Fibroblast of lung (primary cell): ENCODE measurements around the gene C12orf56. TPM values are rescaled to one million over a fixed set of nuclear protein-coding genes. Genes with fewer than 3 reads are reported as not detected.

Experiments used
- DNase-seq, 2 donors: peaks; one replicate each; pipeline versions ENCODE4 v3.0.0 to v3.0.0-alpha.2; 2010; ENCODE audit warnings: low read depth in 2 of 2
- H2AFZ ChIP-seq: 2 replicates; pipeline ENCODE4 v1.5.1; 2012; ENCODE audit warnings: low read length, control low read depth, inconsistent platforms
- H3K27ac ChIP-seq: 2 replicates; pipeline ENCODE4 v1.5.1; 2011; ENCODE audit warnings: low read length, control low read depth; ENCODE audit not compliant: insufficient read depth
- H3K27me3 ChIP-seq: 2 replicates; pipeline ENCODE4 v1.5.1; 2011; ENCODE audit warnings: mild to moderate bottlenecking, low read length; ENCODE audit not compliant: control insufficient read depth, insufficient read depth
- H3K36me3 ChIP-seq: 2 replicates; pipeline ENCODE4 v1.5.1; 2011; ENCODE audit warnings: low read length; ENCODE audit not compliant: control insufficient read depth, insufficient read depth
- H3K4me1 ChIP-seq: 2 replicates; pipeline ENCODE4 v1.5.1; 2011; ENCODE audit warnings: low read length; ENCODE audit not compliant: control insufficient read depth, insufficient read depth; ENCODE audit errors: extremely low read depth
- H3K4me2 ChIP-seq: 2 replicates; pipeline ENCODE4 v1.5.1; 2011; ENCODE audit warnings: low read length, control low read depth; ENCODE audit not compliant: insufficient read depth; ENCODE audit errors: extremely low read depth
- H3K4me3 ChIP-seq, 4 experiments: fragments of 200-600 bp in 1 of 4; sonication (generic) in 1 of 4; replicated peaks in 1 of 4; 2 replicates each; pipeline ENCODE4 v1.5.1; 2011 to 2016; ENCODE audit warnings: low read length in 4 of 4, low read depth in 3 of 4, mild to moderate bottlenecking in 3 of 4, control low read depth in 2 of 4, inconsistent platforms in 1 of 4, mixed read lengths in 1 of 4; ENCODE audit not compliant: insufficient read depth in 1 of 4; ENCODE audit errors: control extremely low read depth in 1 of 4
- H3K79me2 ChIP-seq: 2 replicates; pipeline ENCODE4 v1.5.1; 2012; ENCODE audit warnings: mild to moderate bottlenecking, low read length, inconsistent platforms; ENCODE audit not compliant: control insufficient read depth, insufficient read depth
- H3K9ac ChIP-seq: 2 replicates; pipeline ENCODE4 v1.5.1; 2011; ENCODE audit warnings: mild to moderate bottlenecking, low read length, control low read depth; ENCODE audit not compliant: insufficient read depth
- H3K9me3 ChIP-seq: 2 replicates; pipeline ENCODE4 v1.5.1; 2012; ENCODE audit warnings: low read depth, low read length; ENCODE audit not compliant: control insufficient read depth, insufficient read depth
- H4K20me1 ChIP-seq: 2 replicates; pipeline ENCODE4 v1.5.1; 2011; ENCODE audit warnings: low read length; ENCODE audit not compliant: control insufficient read depth, insufficient read depth; ENCODE audit errors: extremely low read depth
- CTCF ChIP-seq, 2 donors: IDR thresholded peaks in 1 of 2; conservative IDR thresholded peaks in 1 of 2; 1 replicate in 1 of 2; 2 replicates in 1 of 2; pipeline ENCODE4 v1.5.1; 2011 to 2012; ENCODE audit warnings: low read length in 2 of 2, control low read depth in 1 of 2, inconsistent platforms in 1 of 2, low read depth in 1 of 2, mild to moderate bottlenecking in 1 of 2
- EZH2 ChIP-seq: IDR thresholded peaks from 2 replicates; pipeline ENCODE4 v1.5.1; 2012; ENCODE audit warnings: low read length, control low read depth, mild to moderate bottlenecking; ENCODE audit errors: missing control alignments
- polyA plus RNA-seq, 2 donors: library from polyadenylated mRNA; depleted of rRNA in 1 of 2; stranded (reverse) in 1 of 2; unstranded in 1 of 2; fragments of >200 nt; gene quantifications; 2 replicates each; pipeline ENCODE4 v1.2.1, GENCODE V29; 2011 to 2012; ENCODE audit warnings: missing spikeins in 1 of 2
- total RNA-seq: library from RNA; depleted of rRNA; stranded (reverse); fragments of >200 nt; gene quantifications from 2 replicates; pipeline ENCODE4 v1.2.1, GENCODE V29; 2014

Gene C12orf56
- total and polyA plus RNA-seq, 2 donors (not counting 1 experiment from before 2014, with no cell fraction given) = 0.10 to 1.5 TPM

- no peaks in the 10 kb centered on the region for H3K27me3 ChIP-seq
- no peak overlapping the region for H3K4me3 ChIP-seq
- no peaks in the 10 kb centered on the region for H3K36me3 ChIP-seq
- H3K9ac ChIP-seq = no peak overlapping the region
- H3K4me1 ChIP-seq = no peaks in the 10 kb centered on the region
- no peaks in the 10 kb centered on the region for H3K79me2 ChIP-seq
- no peak overlapping the region for H2AFZ ChIP-seq
- no peak overlapping the region for H3K27ac ChIP-seq
- DNase-seq = no peak
- no peaks in the 10 kb centered on the region for H3K9me3 ChIP-seq
- no peak overlapping the region for H3K4me2 ChIP-seq
- TF ChIP-seq CTCF (conservative IDR thresholded peaks at IDR 0.05 in 1 of 2, IDR thresholded peaks at IDR 0.05 in 1 of 2; ENCODE audit: low read depth in 1 of 2, low read length in 2 of 2) (no peak), EZH2 (no peak)
- H4K20me1 ChIP-seq = no peaks in the 10 kb centered on the region
Measured at GRCh38 chr12:64240781-64241180, 149.8 kb downstream of the C12orf56 start.

GRCh38 chr12:64237382-64237781, 153.2 kb downstream of the C12orf56 start:
- H3K27ac ChIP-seq = no peak overlapping the region
- H3K36me3 ChIP-seq = no peaks in the 10 kb centered on the region
- H3K27me3 ChIP-seq = no peaks in the 10 kb centered on the region

GRCh38 chr12:64236549-64236948, 154.0 kb downstream of the C12orf56 start:
- Histone ChIP-seq H3K4me1 (no peaks in the 10 kb centered on the region), H4K20me1 (no peaks in the 10 kb centered on the region), H3K36me3 (no peaks in the 10 kb centered on the region), H3K4me2 (no peak overlapping the region), H3K27ac (no peak overlapping the region), H3K27me3 (no peaks in the 10 kb centered on the region), H2AFZ (no peak overlapping the region), H3K4me3 (no peak overlapping the region), H3K9ac (no peak overlapping the region), H3K9me3 (no peaks in the 10 kb centered on the region), H3K79me2 (no peaks in the 10 kb centered on the region)
- peak; percentile 24 to 43 for DNase-seq
- TF ChIP-seq EZH2 (no peak), CTCF (conservative IDR thresholded peaks at IDR 0.05 in 1 of 2, IDR thresholded peaks at IDR 0.05 in 1 of 2; ENCODE audit: low read depth in 1 of 2, low read length in 2 of 2) (peak in 1 of 2 donors; percentile 20)

More at GRCh38 chr12:64237382-64237781, 153.2 kb downstream of the C12orf56 start:
- Histone ChIP-seq H3K4me3 (no peak overlapping the region), H2AFZ (no peak overlapping the region), H3K9ac (no peak overlapping the region), H3K79me2 (no peaks in the 10 kb centered on the region), H4K20me1 (no peaks in the 10 kb centered on the region), H3K4me2 (no peak overlapping the region), H3K4me1 (no peaks in the 10 kb centered on the region), H3K9me3 (no peaks in the 10 kb centered on the region)
- DNase-seq = no peak
- TF ChIP-seq CTCF (conservative IDR thresholded peaks at IDR 0.05 in 1 of 2, IDR thresholded peaks at IDR 0.05 in 1 of 2; ENCODE audit: low read depth in 1 of 2, low read length in 2 of 2) (no peak), EZH2 (no peak)
